NCI-H510A (cell line): ENCODE measurements around the gene SLFNL1.

Source experiments
- DNase-seq: peaks from one replicate; lab custom pipeline; 2025; lab: John Stamatoyannopoulos, UW

Gene SLFNL1

DNA sequence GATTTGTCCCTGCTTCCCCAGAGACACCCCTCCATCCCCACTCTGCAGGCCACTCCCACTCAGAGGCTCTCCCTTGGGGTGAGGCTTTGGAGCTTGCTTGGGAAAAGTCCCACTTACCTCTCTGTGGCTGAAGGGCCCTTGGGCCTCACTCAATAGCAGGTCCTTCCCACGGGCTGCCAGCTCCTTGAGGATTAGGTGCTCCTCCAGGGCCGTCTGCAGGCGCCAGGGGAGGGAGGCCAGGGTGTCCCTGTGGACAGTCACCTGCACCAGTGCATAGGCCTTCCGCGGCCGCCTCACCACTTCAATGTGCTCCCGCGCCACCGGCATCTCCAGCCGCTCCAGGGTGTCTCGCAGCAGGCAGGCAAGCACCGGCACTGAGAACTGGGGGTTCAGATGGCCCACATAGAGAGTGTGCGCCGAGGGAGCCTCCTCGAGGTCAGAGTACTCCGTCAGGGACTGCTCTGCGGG lies 1.4 kb downstream of the SLFNL1 start:
- DNase-seq = no peak

DNA sequence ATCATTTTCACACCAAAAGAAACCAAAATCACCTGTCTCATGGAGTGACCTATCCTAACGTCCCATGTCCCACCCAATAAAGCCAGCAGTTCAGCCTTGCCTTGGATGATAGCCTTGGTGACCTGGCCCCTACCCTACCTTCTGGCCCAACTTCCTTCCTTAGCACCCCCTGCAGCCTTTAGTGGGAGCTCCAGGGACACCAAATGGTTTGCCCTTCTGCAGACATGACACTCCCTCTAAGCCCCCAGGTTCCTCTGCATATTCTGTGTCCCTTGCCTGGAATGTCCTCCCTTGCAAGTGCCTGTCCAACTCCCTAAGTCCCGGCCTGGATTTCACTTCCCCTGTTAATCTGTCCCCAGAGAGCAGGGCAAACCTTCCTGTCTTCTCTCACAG lies 2.2 kb downstream of the SLFNL1 start:
- DNase-seq = no peak

DNA sequence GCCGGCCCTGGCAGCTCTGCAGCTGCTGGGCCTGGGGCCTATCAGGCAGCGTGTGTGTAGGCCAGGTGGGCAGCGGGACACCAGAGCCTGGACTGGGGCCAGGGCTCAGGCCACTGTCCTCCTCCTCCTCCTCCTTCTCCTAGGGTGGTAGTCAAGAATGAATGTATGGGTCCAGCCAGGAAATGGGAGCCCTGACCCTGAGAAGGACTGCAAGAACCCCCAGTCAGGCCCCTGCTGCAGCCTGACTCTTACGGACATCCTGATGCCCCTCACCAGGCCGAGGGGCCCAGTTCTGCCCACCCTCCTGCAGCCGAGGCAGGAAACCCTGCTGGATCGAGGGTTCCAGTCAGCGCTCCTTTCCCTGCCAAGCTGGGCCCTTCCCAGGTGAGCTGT lies 3.5 kb downstream of the SLFNL1 start:
- DNase-seq = no peak

DNA sequence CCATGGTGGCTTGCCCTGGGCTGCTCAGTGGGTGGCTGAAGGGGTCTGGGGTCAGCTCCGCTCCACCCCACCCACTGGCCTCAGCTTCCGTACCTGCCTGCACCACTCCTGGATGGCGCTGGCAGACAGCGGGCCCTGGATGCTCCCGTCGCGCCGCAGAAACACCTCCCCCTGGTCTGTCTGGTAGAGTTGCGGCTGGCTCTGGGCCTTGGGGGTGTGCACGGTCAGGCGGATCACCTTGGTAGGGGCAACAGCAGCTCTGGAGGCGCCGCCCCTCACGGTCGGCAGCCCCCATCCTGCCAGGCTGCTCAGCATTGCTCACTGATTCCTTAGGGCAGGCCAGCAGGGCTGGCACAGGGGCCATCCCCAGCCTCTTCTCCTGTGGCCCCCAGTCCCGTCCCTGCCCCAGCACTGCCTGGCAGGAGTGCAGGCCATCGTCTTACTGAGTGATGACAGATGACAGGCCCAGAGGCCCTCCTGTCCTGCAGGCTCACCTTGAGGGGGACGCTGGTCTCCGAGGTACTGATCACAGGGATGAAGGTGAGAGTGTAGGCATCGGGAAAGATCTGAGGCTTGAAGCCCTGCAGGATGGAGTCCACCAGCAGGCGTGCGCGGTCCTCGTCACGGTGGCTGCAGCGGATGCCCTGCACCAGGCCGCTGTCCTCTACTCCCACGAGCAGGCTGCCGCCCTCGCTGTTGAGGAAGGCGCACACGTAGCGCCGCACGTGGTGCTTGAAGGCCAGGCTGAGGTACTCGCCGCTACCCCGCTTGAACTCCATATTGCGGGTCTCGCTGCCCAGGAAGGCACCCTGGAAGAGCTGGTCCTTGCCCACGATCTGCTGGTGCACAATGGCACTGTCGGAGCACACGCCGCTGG lies 4.1 kb downstream of the SLFNL1 start:
- DNase-seq = no peak

DNA sequence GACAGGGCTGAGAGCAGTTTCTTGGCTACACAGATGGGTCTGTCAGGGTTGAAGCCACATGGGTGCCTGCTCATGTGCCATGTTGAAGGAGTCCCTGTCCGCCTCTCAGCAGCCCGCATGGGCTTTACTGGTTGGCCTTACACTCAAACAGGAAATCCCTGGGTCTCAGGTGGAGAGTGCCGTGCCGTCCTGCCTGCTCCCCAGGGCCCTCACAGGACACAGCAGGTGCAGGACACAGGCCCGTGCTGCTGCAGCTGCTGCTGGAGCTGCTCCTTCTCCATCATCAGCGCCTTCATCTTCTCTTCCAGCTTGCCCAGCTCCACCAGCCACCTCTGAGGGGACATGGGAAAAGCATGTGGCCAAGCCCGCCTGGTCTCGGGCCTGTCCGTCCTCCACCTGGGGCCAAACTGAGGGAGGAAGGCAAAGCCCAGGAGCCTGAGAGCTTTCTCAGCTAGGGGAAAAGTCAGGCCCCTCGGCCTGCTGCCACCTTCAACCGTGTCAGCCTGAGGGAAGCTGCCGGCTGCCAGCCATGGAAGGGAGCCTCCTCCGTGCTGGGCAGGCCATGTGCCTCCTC lies 5.5 kb downstream of the SLFNL1 start:
- no peak for DNase-seq

DNA sequence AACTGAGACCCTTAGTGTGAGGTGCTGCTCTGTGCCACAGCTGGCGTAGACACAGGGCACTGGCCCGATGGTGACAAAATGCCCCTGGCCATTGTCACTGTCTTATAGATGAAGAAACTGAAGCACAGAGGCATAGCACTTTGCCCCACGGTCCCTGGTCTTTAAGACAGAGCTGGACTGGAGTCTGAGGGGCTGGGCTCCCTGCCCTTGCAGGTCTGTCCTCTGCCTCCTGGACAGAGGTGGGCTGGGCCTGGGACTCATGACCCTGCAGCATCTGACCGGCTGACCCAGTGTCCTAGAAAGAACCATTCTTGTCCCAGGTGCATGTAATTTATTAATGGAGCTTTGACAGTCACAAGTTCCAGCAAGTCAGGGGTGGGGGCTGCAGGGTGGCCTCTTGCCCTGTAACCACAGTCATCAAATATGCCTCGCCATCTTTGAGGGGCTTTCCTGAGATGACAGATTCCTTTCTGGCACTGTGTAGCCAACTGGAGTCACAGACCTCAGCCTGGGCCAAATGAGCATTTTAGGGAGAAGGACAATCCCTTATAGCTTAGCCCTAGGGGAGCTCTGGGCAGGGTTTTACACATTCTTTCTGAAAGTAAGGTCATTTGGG lies 6.1 kb downstream of the SLFNL1 start:
- no peak for DNase-seq

DNA sequence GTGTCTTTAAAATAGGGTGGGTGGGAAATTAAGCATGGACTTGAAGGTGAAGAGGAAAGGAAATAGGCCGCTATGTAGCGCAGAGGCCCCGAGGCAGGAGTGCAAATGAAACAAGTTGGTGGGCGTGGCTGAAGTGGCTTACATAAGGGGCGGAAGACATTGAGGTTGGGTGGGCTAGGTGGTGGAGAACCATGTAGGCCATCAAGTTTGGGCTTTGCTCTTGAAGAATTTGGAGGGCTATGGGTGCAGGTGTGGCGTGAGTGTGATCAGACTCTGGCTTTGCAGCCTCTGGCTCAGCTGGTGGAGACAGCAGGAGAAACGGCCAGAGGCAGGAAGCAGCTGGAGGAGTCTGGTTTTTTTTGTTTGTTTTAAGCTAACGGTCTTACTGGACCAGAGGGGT lies 6.7 kb downstream of the SLFNL1 start:
- DNase-seq = no peak

DNA sequence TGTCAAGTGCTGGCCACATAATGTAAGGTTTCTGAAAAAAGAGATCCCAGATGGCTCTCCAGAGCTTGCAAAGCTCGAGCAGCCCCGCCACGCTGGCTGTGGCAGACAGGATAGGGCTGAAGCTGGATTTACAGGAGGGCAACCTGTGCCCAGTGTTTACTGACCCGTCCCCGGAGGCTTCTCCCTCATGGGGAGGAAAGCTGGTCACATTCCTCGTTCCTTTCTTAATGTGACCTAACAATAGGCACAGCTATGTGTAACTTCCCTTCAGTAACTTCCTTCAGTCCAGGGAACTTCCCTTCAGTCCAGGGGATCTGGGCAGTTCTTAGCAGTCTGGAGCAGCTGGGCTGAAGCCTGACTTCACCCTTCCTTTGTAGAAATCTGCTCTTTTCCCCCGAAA lies 7.7 kb downstream of the SLFNL1 start:
- no peak for DNase-seq

DNA sequence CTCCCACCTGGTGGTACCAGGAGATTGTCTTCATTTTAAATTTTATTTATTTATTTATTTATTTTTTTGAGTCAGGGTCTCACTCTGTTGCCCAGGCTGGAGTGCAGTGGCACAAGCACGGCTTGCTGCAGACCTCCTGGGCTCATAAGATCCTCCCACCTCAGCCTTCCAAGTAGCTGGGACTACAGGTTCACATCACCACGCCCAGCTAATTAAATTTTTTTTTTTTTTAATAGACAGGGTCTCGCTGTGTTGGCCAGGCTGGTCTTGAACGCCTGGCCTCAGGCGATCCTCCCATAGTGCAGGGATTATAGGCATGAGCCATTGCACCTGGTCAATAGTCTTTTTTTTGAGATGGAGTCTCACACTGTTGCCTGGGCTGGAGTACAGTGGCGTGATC lies 8.5 kb downstream of the SLFNL1 start:
- DNase-seq = no peak

DNA sequence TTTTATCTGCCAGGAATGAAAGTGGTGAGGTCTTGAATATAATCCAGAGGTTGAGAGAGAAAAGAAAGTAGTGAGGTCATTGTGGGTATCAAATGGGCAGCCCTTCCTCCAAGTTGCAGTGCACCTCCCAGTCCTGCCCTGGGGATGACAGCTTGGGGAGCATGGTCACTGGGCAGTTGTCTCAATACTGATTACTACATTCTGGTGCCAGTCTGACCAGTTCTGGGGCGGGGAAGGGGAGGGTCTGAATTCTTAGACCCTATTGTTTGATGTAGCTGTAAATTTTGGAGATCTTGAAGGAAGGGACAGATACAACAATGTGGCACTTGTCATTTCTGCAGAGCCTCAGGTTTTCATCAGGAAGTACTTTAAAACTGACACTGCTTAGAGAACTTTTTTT lies 11.2 kb downstream of the SLFNL1 start:
- DNase-seq = no peak

DNA sequence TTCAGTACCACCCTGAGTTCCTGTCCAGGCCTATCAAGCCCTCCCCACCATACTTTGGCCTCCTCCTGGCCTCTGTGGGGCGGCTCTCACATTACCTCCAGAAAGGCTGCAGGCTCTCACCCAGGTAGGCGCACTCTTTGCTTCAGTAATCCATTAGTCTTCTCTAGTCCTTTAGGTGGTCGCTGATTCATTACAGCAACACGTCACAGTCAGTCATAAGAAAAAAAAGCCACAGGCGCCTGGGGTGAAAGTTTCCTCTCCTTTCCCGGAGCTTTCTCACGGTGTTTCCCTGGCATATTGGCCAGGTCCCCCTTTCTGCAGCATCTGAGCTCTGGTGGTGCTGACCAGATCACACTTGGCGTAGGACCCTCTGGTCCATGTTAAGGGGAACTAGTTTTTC lies 12.1 kb downstream of the SLFNL1 start:
- no peak for DNase-seq

DNA sequence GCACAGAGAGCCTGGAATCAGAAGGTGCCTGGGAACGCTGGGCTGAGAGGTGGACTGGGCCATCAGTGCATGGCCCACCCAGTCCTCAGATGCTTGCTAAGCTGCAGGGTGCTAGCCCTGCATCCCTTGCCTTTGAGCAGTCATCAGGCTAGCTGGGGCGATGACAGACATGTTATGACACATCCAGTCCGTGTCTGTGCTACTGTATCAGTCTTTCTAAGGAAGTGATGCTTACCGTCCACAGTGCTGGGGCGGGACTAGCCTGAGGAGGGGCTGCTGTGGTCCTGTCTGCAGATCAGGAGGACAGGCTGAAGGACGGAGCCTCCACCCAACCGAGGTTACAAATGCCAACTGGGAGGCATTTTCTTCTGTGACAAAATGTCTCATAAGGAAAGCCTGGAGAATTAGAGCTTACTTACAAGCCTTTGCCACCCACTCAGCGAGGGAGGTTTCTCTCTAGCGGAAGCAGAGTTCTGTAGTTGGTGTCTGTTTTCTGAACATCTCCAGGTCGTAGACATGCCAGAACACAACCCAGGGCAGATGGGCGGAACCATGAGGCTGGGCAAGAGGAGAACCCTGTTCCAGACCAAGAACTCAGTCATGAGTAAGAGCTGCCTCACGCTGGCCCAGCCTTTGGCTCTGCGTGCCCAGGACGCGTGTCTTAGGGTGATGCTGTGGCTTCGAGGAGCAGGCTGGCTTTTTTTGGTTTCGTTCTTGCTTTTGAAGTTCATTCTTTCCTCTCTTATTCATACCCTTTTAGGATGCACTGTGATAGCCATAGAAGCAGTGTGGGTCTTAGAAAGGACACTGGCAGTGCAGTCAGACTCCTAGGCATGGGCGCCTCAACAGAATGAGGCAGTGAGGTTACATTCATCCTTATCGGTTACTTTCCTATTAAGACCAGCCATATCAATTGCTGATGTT lies 14.3 kb downstream of the SLFNL1 start:
- DNase-seq = no peak

DNA sequence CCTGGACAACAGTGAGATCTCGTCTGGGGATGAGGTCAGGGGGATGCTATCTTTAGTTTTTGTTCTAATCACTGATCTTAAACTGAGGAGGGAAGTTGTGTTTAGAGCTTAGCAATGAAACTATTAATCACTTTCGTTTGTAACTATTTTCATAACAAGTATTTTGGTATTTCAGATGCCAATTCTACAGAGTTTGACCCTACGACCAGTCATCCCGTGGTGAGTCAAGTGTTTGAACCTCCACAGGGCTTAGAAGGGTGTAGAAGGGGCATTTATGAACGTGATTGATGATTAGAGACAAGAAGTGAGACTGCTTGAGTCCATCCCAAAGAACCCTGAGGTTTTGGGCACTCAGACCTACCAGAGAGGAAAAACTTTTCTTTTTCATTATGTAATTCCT lies 15.6 kb downstream of the SLFNL1 start:
- no peak for DNase-seq

DNA sequence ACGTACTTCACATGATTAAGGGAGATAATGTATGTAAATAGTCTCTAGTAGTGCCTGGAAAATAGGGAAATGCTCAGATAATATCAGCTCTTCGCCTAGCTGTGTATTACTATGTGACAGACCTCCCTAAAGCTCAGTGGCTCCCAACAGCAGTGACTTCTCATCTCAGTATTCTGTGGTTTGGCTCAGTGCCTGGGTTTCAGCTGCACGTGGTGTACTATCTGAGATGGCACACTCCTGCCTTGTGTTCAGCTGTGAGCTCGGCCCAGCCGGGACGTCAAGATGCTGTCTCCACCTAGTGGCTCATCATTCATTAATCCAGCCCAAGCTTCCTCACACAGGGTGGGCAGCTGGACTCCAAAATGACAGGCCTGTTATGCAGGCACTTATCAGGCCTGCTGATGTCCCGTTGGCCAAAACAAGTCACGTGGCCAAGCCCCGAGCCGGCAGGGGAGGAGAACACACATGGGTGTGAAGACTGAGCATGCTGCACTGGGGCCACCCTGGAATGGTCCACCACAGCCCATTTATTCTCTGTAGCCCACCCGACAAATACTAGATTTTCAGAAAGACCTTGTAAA lies 17.8 kb downstream of the SLFNL1 start:
- peak; percentile 72 for DNase-seq

DNA sequence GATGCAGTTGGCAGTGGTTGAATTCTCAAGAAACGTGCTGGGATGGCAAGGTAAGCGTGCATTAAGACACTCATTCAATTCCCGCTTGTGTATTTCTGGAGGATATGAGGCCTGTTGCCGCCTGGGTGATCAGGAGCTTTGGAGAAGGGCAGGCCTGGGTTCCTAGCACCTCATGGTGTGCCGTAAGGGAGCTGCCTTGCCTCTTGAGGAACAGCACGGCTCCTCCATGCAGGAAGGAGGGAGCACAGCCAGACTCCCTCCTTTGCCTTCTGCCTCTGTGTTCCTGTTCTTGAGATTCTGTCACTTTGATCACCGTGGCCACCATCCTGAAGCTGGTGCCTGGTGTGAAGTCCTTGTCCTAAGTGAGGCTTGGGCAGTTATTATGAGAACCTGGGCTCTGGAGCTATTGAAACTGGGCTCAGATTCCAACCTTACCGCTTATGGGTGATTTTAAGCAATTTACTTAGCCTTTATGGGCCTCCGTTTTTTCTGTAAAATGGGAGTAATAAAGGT lies 18.3 kb downstream of the SLFNL1 start:
- DNase-seq = no peak

DNA sequence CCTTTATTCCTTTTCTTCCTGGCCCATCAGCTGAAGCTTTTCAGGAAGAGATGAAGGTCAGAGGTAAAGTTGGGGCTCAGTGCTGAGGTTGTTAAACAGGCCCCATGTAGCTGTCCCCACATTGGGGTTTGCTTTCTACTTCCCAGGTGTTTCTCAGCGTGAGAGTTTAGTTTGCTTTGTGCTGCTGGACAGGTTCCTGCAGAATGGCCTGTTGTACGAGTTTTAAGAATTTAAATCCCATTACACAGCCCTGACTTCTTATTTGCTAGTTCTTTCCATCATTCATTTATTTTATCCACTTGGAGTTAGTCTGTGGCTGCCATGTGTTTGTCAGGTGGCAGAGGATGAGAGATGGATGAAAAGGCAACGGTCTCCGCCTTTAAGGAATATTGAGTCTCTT lies 22.9 kb downstream of the SLFNL1 start:
- no peak for DNase-seq

DNA sequence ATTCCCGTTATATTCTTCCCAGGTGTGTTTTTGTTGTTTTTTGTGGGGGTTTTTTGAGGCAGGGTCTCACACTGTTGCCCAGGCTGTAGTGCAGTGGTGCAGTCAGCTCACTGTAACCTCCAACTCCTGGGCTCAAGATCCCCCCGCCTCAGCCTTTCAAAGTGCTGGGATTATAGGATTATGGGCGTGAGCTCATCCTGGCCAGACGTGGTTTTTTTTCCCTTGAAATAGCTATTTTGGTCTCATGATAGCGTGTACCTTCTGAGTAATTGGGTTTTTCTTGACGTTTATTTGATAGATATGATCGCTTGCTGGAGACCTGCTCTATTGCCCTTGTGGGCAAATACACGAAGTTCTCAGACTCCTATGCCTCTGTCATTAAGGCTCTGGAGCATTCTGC lies 24.4 kb downstream of the SLFNL1 start:
- no peak for DNase-seq

DNA sequence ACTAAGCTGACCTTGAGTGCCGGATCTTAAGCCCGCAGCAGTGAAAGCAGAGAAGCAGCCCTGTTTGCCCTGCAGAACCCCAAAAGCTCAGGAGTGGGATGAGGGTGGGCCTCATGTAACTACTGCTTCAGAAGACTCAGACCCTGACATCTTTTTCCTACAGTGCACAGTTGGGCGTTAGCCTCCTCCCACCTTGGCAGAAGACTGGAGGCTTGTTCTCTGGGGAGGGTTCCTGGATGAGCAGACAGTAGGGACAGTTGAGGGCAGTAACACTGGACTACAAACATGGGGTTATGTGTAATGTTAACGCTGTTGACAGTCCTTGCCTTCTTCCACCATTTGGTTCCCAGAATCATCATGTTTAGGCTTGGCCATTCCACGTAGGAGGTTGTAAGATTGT lies 32.5 kb downstream of the SLFNL1 start:
- DNase-seq = no peak

DNA sequence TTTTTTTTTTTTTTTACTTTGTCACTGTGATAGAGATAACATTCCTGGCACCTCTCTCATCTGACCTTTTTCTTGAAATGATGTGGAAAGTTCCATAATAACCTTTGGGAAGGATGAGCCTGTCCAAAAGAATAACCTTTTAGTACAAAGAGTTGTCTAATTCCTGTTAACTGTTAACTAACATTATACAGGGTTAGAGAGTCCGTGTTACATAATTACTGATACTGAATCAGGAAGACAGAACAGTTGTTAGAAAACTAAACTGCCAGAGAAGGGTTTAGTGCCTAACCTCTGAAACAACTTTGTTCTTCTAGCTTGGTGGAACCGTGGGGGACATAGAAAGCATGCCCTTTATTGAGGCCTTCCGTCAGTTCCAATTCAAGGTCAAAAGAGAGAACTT lies 33.2 kb downstream of the SLFNL1 start:
- DNase-seq = no peak

DNA sequence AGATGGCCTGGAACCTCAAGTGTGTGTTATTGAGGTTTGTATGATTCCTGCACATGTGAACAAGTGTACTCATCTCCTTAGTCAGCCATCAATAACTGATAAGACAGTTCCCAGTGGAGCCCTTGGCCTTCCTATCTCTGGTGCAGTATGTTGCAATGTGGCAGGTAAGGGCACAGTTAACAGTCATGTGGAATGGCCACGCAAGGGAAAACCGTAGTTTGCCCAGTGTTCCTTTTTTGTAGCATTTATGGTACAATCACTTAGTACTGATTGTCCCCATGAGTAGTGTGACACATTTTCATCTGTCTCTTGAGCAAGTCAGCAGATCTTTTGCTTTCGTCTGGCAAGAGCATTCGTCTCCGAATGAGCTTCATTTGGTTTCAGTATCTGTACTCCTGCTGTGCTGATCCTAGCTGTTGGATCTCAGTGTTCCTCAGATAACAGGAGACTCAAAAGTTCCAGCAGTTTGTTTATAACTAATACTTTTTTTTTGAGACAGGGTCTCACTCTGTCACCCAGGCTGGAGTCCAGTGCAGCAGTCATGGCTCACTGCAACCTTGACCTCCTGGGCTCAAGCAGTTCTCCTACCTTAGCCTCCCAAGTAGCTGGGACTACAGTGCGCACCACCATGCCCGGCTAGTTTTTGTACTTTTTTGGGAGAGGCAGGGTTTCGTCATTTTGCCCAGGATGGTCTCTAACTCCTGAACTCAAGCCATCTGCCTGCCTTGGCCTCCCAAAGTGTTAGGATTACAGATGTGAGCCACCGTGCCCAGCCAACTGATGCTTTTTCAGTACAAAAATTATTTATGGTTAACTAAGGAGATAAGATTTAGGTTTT lies 33.9 kb downstream of the SLFNL1 start:
- no peak for DNase-seq

DNA sequence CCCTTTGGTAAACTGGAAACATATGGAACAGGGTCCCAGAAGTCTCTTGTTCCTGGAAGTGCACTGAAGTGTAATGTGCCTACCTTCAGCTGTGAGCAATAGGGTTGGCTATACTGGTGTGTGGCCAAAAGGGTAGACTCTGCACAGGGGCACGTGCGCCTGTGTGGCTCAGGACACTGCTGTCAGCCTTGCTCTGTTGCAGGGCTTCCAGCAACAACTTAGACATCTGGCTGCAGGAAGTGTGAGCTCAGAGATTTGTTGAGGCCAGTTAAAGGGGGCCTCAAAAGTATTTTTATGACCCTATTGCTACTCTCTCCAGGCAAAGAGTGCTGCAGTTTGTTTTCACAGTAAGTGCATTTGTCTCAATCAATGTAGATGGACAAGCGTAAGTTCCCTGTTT lies 34.6 kb downstream of the SLFNL1 start:
- no peak for DNase-seq
